Measurements from ENCODE around the gene ZNF217. TPM values are rescaled to one million over a fixed set of nuclear protein-coding genes. Genes with fewer than 3 reads are reported as not detected.
A peak's percentile ranks its signal among the peaks of the same experiment; 100 is the strongest.
"Not testable (repeated sequence)": the region's sequence is repeated elsewhere in the genome, so short reads cannot be mapped to it uniquely, and the experiment has no call there.

The ZNF217 gene
- total RNA-seq, 1 donor from 2014 or later = 10.7 TPM

DNA sequence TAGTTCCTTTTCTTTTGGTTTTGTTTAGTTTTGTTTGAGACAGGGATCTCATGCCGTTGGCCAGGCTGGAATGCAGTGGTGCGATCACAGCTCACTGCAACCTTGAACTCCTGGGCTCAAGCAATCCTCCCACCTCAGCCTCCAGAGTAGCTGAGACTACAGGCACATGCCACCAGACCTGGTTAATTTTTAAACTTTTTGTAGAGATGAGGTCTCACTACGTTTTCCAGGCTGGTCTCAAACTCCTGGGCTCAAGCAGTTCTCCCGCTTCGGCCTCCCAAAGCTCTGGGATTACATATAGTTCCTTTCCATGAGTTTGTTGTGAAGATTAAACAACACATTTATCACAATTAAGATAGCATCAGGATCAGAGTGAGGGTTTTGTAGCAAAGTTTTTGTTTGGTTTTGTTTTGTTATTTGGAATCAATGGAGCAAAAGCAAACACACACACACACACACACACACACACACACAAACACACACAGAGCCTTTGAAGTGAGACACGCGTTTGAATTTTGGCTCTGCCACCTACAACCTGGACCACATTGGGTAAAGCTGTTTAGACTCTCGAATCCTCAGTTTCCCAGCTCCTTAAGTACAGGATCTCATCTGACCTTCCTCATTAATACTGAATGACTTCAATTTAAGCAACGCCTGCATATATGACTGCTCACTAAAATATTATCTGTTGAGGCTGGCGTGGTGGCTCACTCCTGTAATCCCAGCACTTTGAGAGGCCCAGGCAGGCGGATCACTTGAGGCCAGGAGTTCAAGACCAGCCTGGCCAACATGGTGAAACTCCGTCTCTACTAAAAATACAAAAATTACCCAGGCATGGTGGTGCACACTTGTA is 41.7 kb downstream of the ZNF217 start:
- intact Hi-C loops (cut with DNase I) = not testable (repeated sequence)

DNA sequence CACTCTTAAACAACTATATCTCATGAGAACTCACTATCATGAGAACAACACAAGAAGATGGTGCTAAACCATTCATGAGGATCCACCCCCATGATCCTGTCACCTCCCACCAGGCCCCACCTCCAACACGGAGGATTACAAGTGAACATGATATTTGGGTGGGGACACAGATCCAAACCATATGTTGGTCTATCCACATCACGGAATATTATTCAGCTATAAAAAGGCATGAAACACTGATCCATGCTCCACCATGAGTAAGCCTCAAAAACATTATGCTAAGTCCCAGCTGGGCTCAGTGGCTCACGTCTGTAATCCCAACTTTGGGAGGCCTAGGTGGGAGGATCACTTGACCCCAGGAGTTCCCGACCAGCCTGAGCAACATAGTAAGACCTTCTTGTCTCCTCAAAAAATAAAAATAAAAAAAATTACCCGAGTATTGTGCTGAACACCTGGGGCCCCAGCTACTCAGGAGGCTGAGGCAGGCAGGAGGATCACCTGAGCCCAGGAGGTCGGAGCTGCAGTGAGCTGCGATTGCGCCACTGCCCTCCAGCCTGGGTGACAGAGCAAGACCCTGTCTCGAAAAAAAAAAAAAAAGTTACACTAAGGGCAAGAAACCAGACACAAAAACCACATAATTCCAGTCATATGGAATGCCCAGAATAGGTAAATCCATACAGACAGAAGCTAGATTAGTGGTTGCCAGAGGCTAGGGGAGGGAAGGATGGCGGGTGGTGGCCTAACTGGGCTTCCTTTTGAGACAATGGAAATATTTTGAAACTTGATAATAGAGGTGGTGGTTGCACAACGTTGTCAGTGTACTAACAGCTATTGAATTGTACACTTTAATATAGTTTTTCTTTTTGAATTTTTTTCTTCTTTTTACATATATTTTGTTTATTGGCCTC is 43.1 kb downstream of the ZNF217 start:
- DNase-seq (ENCODE audit: low spot score) = no peak
- intact Hi-C loops (cut with DNase I) = no loop called here

More for the DNA sequence above, 41.7 kb downstream of the ZNF217 start:
- not testable (repeated sequence) for DNase-seq (ENCODE audit: low spot score)

DNA sequence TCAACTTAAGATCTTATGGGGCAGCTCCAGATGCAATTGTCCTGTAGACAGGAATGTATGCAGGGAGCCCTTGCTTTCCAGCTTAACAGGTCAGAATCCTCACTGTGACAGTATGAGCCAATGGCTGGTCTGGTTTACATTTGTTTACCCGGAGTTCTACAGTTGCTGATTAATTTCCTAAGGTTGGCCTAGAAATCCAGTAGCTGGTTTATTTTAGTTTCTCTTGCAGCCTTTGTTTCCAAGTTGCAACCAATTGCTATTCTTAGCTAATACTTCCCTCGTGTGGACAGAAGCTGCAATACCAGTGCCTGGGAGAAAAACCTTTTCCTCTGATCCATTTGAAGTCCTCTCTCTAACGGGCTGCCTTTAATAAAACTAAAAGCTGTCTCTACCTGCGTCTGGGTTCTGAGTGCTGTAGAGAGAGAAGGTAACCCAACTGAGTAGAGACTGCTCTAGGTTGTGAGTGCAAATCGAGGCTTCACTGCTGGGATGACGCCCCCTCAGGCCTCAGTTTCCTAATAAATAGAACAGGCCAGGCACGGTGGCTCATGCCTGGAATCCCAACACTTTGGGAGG is 45.9 kb downstream of the ZNF217 start:
- no peak for DNase-seq (ENCODE audit: low spot score)
- intact Hi-C loops (cut with DNase I) = loop anchor here (5.0 kb wide), 1 partner anchor 1235 kb away; no protein-coding TSS in a partner anchor

DNA sequence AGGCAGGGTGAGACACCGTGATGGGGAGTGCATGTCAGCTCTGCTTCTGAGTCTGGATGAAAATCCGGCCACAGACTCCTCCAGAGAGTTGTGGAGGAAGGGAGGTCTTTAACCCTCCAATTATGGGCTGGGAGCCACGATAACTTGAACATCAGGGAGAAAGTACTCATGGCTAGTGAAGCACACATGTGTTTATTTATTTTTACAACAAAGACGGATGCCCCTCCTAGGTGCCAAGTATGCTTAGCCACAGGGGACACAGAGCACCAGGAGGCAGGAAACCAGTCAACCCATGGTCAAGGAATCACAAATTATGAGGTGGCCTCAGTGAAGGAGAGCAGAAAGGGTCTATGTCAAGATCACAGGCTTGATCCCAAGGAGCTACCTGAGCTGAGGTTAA is 54.1 kb downstream of the ZNF217 start:
- DNase-seq (ENCODE audit: low spot score) = no peak
- intact Hi-C loops (cut with DNase I) = no loop called here

DNA sequence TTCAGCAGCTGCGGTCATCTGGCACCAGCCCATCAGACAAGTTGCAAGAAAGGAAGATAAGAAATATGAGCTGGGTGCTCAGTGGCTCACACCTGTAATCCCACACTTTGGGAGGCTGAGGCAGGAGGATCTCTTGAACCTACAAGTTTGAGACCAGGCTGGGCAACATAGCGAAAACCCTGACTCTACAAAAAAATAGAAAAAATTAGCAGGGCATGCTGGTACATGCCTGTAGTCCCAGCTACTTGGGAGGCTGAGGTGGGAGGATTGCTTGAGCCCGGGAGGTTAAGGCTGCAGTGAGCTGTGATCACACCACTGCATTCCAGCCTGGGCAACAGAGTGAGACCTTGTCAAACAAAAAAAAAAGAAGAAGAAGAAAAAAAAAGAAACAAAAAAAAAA is 57.3 kb downstream of the ZNF217 start:
- DNase-seq (ENCODE audit: low spot score); intact Hi-C loops (cut with DNase I): not testable (repeated sequence)

DNA sequence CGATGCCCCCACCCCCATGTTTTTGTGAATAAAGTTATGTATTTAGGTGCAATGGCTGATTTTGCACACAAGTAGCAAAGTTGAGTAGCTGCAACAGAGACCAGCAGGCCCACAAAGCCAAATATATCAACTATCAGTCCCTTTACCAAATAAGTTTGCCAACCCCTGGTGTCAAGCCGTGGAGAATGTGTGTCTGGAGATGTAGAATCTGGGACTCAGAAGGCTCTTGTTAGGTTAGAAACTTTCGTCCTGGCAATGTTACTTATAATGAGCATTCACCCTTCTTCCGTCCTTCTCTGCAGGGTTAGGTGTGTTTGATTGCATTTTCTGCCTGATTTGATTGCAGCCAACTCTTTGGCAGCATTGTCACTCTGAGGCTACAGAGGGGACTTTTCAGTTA is 57.8 kb downstream of the ZNF217 start:
- DNase-seq (ENCODE audit: low spot score) = no peak
- intact Hi-C loops (cut with DNase I) = no loop called here

DNA sequence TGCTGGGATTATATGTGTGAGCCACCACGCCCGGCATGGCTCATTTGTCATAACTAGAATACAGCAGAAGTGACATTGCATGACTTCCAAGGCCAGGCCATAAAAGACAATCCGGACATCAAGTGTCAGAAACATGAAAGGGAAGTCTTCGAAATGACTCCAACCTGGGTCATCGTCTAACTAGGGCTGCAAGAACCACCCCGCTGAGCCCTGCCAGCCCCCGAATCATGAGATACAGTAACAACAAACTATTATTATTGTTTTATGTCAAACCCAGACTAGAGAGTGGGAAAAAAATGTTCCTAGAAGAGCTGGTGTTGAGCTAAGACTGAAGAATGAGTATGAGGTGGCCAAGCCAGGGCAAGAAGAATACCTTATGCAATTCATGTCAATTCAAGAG is 59.6 kb downstream of the ZNF217 start:
- intact Hi-C loops (cut with DNase I) = no loop called here
- no peak for DNase-seq (ENCODE audit: low spot score)

DNA sequence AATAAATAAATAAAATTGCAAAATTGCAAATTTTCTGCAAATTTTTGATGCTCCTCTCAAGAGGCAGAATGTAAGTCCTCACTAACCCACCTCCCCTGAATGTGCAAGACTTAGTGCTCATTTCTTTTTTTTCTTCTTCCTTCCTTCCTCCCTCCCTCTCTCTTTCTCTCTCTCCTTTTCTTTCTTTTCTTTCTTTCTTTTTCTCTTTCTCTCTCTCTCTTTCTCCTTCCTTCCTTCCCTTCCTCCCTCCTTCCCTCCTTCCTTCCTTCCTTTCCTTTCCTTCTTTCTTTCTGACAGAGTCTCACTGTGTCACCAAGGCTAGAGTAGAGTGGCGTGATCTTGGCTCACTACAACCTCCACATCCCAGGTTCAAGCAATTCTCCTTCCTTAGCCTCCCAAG is 60.1 kb downstream of the ZNF217 start:
- DNase-seq (ENCODE audit: low spot score) = no peak
- intact Hi-C loops (cut with DNase I) = no loop called here

DNA sequence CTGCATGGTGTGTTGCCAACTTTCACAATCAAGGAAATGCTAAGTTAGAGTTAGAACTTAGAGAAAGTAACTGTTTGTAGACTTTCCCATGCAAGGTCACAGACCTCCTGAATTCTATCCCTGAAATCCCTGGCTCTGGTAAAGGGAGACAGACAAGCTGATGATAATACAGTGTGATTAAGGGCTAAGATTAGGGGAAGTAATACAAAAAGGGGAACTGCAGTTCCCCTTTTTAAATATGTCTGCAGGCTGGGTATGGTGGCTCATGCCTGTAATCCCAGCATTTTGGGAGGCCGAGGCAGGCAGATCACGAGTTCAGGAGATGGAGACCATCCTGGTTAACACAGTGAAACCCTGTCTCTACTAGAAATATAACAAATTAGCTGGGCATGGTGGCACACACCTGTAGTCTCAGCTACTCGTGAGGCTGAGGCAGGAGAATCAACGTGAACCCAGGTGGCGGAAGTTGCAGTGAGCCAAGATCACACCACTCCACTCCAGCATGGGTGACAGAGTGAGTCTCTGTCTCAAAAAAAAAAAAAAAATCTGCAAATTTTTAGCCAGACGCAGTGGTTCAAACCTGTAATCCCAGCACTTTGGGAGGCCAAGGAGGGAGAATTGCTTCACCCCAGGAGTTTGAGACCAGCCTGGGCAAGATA is 60.9 kb downstream of the ZNF217 start:
- intact Hi-C loops (cut with DNase I) = not testable (repeated sequence)

DNA sequence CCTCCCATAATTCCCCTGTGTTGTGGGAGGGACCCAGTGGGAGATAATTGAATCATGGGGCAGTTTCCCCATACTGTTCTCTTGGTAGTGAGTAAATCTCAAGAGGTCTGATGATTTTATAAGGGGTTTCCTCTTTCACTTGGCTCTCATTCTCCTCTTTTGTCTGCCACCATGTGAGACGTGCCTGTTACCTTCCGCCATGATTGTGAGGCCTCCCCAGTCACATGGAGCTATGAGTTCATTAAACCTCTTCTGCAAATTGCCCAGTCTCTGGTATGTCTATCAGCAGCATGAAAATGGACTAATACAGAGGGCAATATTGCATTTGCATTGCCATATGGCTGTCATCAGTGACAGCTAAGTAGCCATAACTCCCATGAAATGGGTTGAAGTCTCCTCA is 63.2 kb downstream of the ZNF217 start:
- DNase-seq (ENCODE audit: low spot score) = no peak
- intact Hi-C loops (cut with DNase I) = no loop called here

More for the DNA sequence above, 60.9 kb downstream of the ZNF217 start:
- DNase-seq (ENCODE audit: low spot score) = not testable (repeated sequence)

DNA sequence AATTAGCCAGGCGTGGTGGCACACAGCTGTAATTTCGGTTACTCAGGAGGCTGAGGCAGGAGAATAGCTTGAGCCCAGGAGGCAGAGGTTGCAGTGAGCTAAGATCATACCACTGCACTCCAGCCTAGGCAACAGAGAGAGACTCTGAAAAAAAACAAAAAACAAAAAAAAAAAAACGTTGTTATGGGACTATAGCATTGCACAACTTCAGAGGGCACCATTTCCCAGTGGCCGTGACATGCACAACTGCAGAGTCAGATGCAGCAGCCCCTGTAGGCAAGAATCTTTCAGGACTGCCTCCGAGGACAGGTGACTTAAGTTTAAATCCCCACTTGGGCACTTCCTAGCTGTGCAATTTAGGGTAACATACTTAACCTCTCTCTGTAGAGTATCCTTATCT is 64.0 kb downstream of the ZNF217 start:
- intact Hi-C loops (cut with DNase I) = no loop called here
- DNase-seq (ENCODE audit: low spot score) = peak; percentile 46

DNA sequence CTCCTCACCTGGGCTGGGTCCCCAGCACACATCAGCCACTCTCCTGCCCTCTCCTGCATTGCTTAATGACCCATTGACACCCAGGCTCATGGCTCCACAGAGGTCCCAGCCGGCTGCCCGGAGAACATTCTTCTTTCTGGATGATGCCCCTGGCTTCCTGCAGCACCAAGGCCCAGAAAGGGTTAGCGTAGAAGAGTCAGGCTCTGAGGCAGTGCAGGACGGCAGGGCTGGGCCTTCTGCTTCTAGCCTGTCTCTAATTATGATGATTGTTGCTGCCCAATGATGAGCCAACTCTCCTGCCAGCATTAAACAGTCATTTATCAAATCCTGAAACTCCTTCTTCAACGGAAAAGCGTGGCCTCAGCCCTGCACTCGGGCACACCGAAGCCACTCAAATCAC is 66.4 kb downstream of the ZNF217 start:
- DNase-seq (ENCODE audit: low spot score) = peak; percentile 59
- intact Hi-C loops (cut with DNase I) = no loop called here

DNA sequence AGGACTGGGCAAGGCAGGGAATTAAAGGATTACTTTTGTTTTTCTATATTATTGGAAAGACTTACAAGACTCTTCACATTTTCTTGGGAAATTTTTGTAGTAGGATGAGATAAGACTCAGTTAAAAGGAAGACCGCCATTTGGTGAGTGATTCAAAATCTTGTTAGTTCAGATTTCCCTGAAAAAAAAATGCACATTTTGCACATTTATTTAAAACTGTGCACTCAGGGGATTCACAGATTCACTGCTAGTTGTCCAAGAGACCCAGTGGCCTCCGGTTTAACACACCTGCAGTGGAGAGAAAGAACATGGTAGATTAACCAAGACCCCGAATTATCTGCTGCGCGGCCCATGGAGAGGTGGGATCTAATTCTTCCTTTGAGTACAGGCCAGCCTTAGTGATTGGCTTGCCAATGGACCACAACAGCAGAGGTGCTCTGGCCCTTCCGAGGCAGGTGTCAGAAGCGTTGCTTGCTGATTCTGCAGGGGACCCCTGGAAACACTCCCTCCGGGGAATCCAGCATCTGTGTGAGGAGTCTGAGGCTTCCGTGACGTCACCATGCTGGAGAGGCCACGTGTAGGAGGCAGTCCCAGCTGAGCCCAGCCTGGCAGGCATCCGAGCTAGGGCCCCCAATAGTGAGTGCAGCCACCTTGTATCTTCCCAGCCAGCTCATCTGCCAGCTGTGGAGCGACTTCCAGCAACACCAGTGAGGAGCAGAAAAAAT is 68.9 kb downstream of the ZNF217 start:
- intact Hi-C loops (cut with DNase I) = no loop called here
- no peak for DNase-seq (ENCODE audit: low spot score)

DNA sequence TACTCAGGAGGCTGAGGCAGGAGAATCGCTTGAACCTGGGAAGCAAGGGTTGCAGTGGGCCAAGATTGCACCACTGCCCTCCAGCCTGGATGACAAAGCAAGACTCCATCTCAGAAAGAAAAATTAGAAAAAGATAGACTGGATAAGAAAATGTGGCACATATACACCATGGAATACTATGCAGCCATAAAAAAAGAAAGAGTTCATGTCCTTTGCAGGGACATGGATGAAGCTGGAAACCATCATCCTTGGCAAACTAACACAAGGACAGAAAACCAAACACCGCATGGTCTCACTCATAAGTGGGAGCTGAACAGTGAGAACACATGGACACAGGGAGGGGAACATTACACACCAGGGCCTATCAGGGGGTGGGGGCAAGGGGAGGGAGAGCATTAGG is 70.0 kb downstream of the ZNF217 start:
- intact Hi-C loops (cut with DNase I); DNase-seq (ENCODE audit: low spot score): not testable (repeated sequence)

DNA sequence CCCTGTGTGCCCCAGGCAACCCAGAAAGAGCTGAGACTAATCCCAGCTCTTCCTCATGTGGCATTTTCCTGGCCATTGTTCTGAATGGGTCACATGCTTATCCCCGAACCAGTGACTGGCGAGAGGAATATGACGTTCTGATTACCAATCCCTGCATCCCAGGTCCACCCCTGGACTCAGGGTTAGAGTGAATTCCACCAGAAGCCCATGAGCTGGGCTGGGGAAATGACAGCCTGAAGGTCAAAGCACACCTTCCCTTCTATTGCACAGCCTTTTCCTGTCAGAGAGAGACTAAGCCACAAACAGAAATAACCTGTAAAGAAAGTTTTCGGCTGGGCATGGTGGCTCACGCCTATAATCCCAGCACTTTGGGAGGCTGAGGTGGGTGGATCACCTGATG is 70.9 kb downstream of the ZNF217 start:
- DNase-seq (ENCODE audit: low spot score) = no peak
- intact Hi-C loops (cut with DNase I) = no loop called here

DNA sequence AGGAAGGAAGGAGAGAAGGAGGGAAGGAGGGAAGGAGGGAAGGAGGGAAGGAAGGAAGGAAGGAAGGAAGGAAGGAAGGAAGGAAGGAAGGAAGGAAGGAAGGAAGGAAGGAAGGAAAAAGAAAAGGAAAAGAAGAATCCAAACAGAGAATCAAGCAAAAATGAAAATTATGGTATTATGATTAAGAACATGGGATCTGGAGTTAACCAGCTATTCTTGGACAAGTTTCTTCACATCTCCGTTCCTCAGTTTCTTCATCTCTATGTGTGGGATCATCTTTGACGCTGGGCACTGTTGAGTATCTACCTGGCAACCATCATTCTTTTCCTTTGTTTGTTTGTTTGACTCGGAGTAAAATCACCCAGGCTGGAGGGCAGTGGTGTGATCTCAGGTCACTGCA is 71.6 kb downstream of the ZNF217 start:
- intact Hi-C loops (cut with DNase I) = no loop called here
- DNase-seq (ENCODE audit: low spot score) = no peak

DNA sequence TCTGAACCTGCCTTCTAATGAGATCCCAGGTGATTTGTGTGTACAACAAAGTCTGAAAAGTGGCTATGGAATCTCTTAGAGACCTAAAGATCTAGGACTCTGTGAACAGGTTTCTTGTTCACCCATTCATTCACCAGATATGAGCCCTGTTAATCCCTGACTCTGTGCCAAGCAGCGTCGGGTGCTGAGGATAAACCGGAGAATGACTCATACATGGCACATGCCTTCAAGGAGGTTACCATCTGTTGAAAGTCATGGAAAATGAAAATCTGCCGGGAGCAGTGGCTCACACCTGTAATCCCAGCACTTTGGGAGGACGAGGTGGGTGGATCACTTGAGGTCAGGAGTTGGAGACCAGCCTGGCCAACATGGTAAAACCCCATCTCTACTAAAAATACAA is 72.2 kb downstream of the ZNF217 start:
- intact Hi-C loops (cut with DNase I) = not testable (repeated sequence)

DNA sequence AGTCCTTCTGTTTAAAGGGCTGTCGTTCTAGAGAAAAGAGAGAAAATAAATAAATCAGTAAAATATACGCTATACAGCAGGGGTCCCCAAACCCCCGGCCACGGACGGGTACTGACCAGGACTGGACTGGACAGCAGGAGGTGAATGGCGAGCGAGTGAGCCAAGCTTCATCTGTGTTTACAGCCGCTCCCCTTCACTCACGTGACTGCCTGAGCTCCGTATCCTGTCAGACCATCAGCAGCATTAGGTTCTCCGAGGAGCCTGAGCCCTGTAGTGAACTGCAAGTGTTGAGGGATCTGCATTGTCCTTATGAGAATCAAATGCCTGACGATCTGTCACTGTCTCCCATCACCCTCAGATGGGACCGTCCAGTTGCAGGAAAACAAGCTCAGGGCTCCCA is 76.5 kb downstream of the ZNF217 start:
- DNase-seq (ENCODE audit: low spot score) = no peak
- intact Hi-C loops (cut with DNase I) = no loop called here

More for the DNA sequence above, 72.2 kb downstream of the ZNF217 start:
- not testable (repeated sequence) for DNase-seq (ENCODE audit: low spot score)

Measured in cardiac septum (tissue), 1 donor.